IMR-90 (cell line): ENCODE results near the gene GSTA5. TPM values are rescaled to one million over a fixed set of nuclear protein-coding genes. Genes with fewer than 3 reads are reported as not detected.

Experiments used
- ATAC-seq: fragments of 200-7000 bp; cut with Tn5 transposase; 2 replicates; pipeline ENCODE4 v1.9.1; 2020; ENCODE audit warnings: low read depth, mild to moderate bottlenecking, moderate library complexity
- BruUV-seq: library from RNA; stranded (reverse); fragments of 400-500 nt; replicated peaks from 2 replicates; lab custom pipeline; 2021; lab: Mats Ljungman, UMichigan
- CTCF ChIA-PET: fragments of 300-600 bp; formaldehyde crosslinking; extraction: SDS; loops from one replicate; lab custom pipeline; 2021; ENCODE audit warnings: antibody characterized with exemption; lab: Yijun Ruan, JAX
- POLR2A ChIA-PET: fragments of 300-600 bp; sonication (Branson Sonifier 250); formaldehyde crosslinking; loops from one replicate; lab custom pipeline; 2022; ENCODE audit warnings: antibody characterized with exemption; ENCODE audit not compliant: unreplicated experiment; lab: Charles Lee
- DNase-seq: peaks from one replicate; pipeline ENCODE4 v3.0.0; 2013
- H2AFZ ChIP-seq: replicated peaks from 2 replicates; pipeline ENCODE3; 2013; ENCODE audit warnings: low read length, mild to moderate bottlenecking; ENCODE audit not compliant: poor library complexity
- H2AK5ac ChIP-seq: 2 replicates; pipeline ENCODE4 v1.6.1; 2013; ENCODE audit warnings: low read depth, low read length, inconsistent platforms
- H2AK9ac ChIP-seq: replicated peaks from 2 replicates; pipeline ENCODE3; 2013; ENCODE audit warnings: mild to moderate bottlenecking, low read depth, low read length, moderate library complexity; ENCODE audit not compliant: poor library complexity
- H2BK120ac ChIP-seq: 2 replicates; pipeline ENCODE4 v1.6.1; 2013; ENCODE audit warnings: low read depth, low read length, inconsistent platforms
- H2BK15ac ChIP-seq: 3 replicates; pipeline ENCODE4 v1.6.1; 2013; ENCODE audit warnings: low read depth, low read length, inconsistent platforms
- H2BK20ac ChIP-seq: 2 replicates; pipeline ENCODE4 v1.6.1; 2013; ENCODE audit warnings: low read depth, mild to moderate bottlenecking, inconsistent platforms, low read length, moderate library complexity
- H2BK5ac ChIP-seq: 2 replicates; pipeline ENCODE4 v1.6.1; 2013; ENCODE audit warnings: mild to moderate bottlenecking, low read depth, low read length, inconsistent platforms; ENCODE audit not compliant: poor library complexity, severe bottlenecking
- H3K14ac ChIP-seq: replicated peaks from 2 replicates; pipeline ENCODE4 v1.6.1; 2013; ENCODE audit warnings: low read depth, low read length, inconsistent platforms
- H3K18ac ChIP-seq: 2 replicates; pipeline ENCODE4 v1.6.1; 2013; ENCODE audit warnings: low read depth, low read length, control low read depth
- H3K23ac ChIP-seq: 2 replicates; pipeline ENCODE4 v1.6.1; 2013; ENCODE audit warnings: low read depth, low read length, inconsistent platforms
- H3K27ac ChIP-seq: 2 replicates; pipeline ENCODE4 v1.5.1; 2013; ENCODE audit warnings: mild to moderate bottlenecking, control low read depth, low read length; ENCODE audit not compliant: insufficient read depth
- H3K27me3 ChIP-seq: 2 replicates; pipeline ENCODE4 v1.6.1; 2013; ENCODE audit warnings: low read length; ENCODE audit not compliant: control insufficient read depth, insufficient read depth
- H3K36me3 ChIP-seq: 2 replicates; pipeline ENCODE4 v1.6.1; 2013; ENCODE audit warnings: low read length, mixed read lengths; ENCODE audit not compliant: control insufficient read depth, insufficient read depth
- H3K4ac ChIP-seq: 2 replicates; pipeline ENCODE4 v1.6.1; 2013; ENCODE audit warnings: low read depth, low read length, inconsistent platforms
- H3K4me1 ChIP-seq: 2 replicates; pipeline ENCODE4 v1.6.1; 2013; ENCODE audit warnings: low read length, mixed read lengths; ENCODE audit not compliant: control insufficient read depth, insufficient read depth
- H3K4me2 ChIP-seq: 2 replicates; pipeline ENCODE4 v1.6.1; 2013; ENCODE audit warnings: low read depth, mild to moderate bottlenecking, control low read depth, low read length, moderate library complexity
- H3K4me3 ChIP-seq: 2 replicates; pipeline ENCODE4 v1.5.1; 2013; ENCODE audit warnings: low read depth, mild to moderate bottlenecking, control low read depth, low read length, moderate library complexity; ENCODE audit not compliant: insufficient read depth
- H3K56ac ChIP-seq: 2 replicates; pipeline ENCODE4 v1.6.1; 2013; ENCODE audit warnings: low read length, inconsistent platforms; ENCODE audit not compliant: insufficient read depth; ENCODE audit errors: extremely low read depth
- H3K79me1 ChIP-seq, 2 experiments: 2 replicates each; pipeline ENCODE4 v1.6.1; 2013; ENCODE audit warnings: low read length in 2 of 2, inconsistent platforms in 1 of 2, low read depth in 1 of 2
- H3K9ac ChIP-seq: 2 replicates; pipeline ENCODE4 v1.6.1; 2013; ENCODE audit warnings: low read depth, low read length, control low read depth
- H3K9me1 ChIP-seq: 2 replicates; pipeline ENCODE4 v1.6.1; 2013; ENCODE audit warnings: low read length, inconsistent platforms; ENCODE audit not compliant: insufficient read depth
- H3K9me3 ChIP-seq: 2 replicates; pipeline ENCODE4 v1.6.1; 2013; ENCODE audit warnings: low read length; ENCODE audit not compliant: control insufficient read depth, insufficient read depth
- H4K20me1 ChIP-seq: 2 replicates; pipeline ENCODE4 v1.6.1; 2013; ENCODE audit warnings: low read length, inconsistent platforms; ENCODE audit not compliant: insufficient read depth
- H4K5ac ChIP-seq: 2 replicates; pipeline ENCODE4 v1.6.1; 2013; ENCODE audit warnings: mild to moderate bottlenecking, low read depth, low read length, control low read depth
- H4K8ac ChIP-seq, 2 experiments: 2 replicates each; pipeline ENCODE4 v1.6.1; 2013; ENCODE audit warnings: low read depth in 2 of 2, low read length in 2 of 2, control low read depth in 1 of 2, inconsistent platforms in 1 of 2
- H4K91ac ChIP-seq: 2 replicates; pipeline ENCODE4 v1.6.1; 2013; ENCODE audit warnings: low read depth, low read length, inconsistent platforms; ENCODE audit not compliant: insufficient read depth
- BHLHE40 ChIP-seq: fragments of 150-350 bp; IDR thresholded peaks from 2 replicates; pipeline ENCODE4 v1.6.1; 2016; ENCODE audit warnings: mild to moderate bottlenecking, low read depth, low read length
- CEBPB ChIP-seq: IDR thresholded peaks from 2 replicates; pipeline ENCODE4 v1.6.1; 2012; ENCODE audit warnings: low read depth, low read length, improper control_type of control experiment
- CHD1 ChIP-seq: IDR thresholded peaks from 2 replicates; pipeline ENCODE4 v1.6.1; 2012; ENCODE audit warnings: low read depth, low read length, improper control_type of control experiment
- CTCF ChIP-seq: conservative IDR thresholded peaks from 2 replicates; pipeline ENCODE4 v1.5.1; 2012; ENCODE audit warnings: mild to moderate bottlenecking, low read depth, low read length, improper control_type of control experiment
- ELK1 ChIP-seq: fragments of 150-350 bp; IDR thresholded peaks from 2 replicates; pipeline ENCODE4 v1.6.1; 2016; ENCODE audit warnings: low read depth, mild to moderate bottlenecking, low read length, moderate library complexity, borderline replicate concordance
- FOS ChIP-seq: fragments of 150-350 bp; IDR thresholded peaks from 2 replicates; pipeline ENCODE4 v1.6.1; 2016; ENCODE audit warnings: low read depth, low read length
- MAFK ChIP-seq: IDR thresholded peaks from 2 replicates; pipeline ENCODE4 v1.6.1; 2012; ENCODE audit warnings: low read depth, low read length, improper control_type of control experiment
- MAZ ChIP-seq: IDR thresholded peaks from 2 replicates; pipeline ENCODE4 v1.6.1; 2012; ENCODE audit warnings: low read depth, mild to moderate bottlenecking, low read length, improper control_type of control experiment, moderate library complexity, borderline replicate concordance
- MXI1 ChIP-seq: IDR thresholded peaks from 2 replicates; pipeline ENCODE4 v1.6.1; 2012; ENCODE audit warnings: low read depth, mild to moderate bottlenecking, low read length, moderate library complexity, borderline replicate concordance
- NFE2L2 ChIP-seq: fragments of 150-350 bp; IDR thresholded peaks from 2 replicates; pipeline ENCODE4 v1.6.1; 2016; ENCODE audit warnings: low read depth, mild to moderate bottlenecking, low read length
- POLR2A ChIP-seq: IDR thresholded peaks from 2 replicates; pipeline ENCODE4 v1.6.1; 2012; ENCODE audit warnings: mild to moderate bottlenecking, low read depth, low read length
- RAD21 ChIP-seq: IDR thresholded peaks from 2 replicates; pipeline ENCODE4 v1.6.1; 2012; ENCODE audit warnings: low read length, improper control_type of control experiment
- RCOR1 ChIP-seq: IDR thresholded peaks from 2 replicates; pipeline ENCODE4 v1.6.1; 2012; ENCODE audit warnings: mild to moderate bottlenecking, low read length, improper control_type of control experiment; ENCODE audit not compliant: insufficient replicate concordance
- RFX5 ChIP-seq: IDR thresholded peaks from 2 replicates; pipeline ENCODE4 v1.8.0; 2012; ENCODE audit warnings: low read depth, mild to moderate bottlenecking, low read length, moderate library complexity
- SMC3 ChIP-seq: fragments of 150-350 bp; IDR thresholded peaks from 2 replicates; pipeline ENCODE4 v1.6.1; 2016; ENCODE audit warnings: low read depth, mild to moderate bottlenecking, antibody characterized with exemption, low read length, moderate library complexity
- USF2 ChIP-seq: fragments of 150-350 bp; IDR thresholded peaks from 2 replicates; pipeline ENCODE4 v1.6.1; 2017; ENCODE audit warnings: mild to moderate bottlenecking, antibody characterized with exemption, low read length, low read depth
- WGBS, 2 experiments: methylation state at CpG; one replicate each; pipeline versions ENCODE4 v1.1.5 to v1.1.7; 2013; ENCODE audit warnings: missing lambda C conversion rate in 2 of 2; ENCODE audit not compliant: insufficient read length in 1 of 2; ENCODE audit errors: extremely low coverage in 2 of 2; 5-methylcytosine and 5-hydroxymethylcytosine counted together
- dilution Hi-C: fragments of 300-500 bp; cut with HindIII; formaldehyde crosslinking; loops from one replicate; pipeline ENCODE4 v1.14.3; 2018; ENCODE audit warnings: low sequenced_read_pairs; ENCODE audit not compliant: unreplicated experiment
- in situ Hi-C: fragments of 300-500 bp; cut with MboI; formaldehyde crosslinking; loops from 3 replicates; pipeline ENCODE4 v1.14.3; 2019; ENCODE audit warnings: low sequenced_read_pairs, inconsistent platforms, mixed read lengths
- intact Hi-C: fragments of 100-400 bp; cut with micrococcal nuclease; formaldehyde crosslinking; loops from 2 replicates; pipeline ENCODE4 v1.10.0; 2022
- polyA plus RNA-seq, 3 experiments: library from polyadenylated mRNA; depleted of rRNA; stranded (reverse); fragments of >200 nt; gene quantifications; 2 replicates each; pipeline ENCODE4 v1.2.3, GENCODE V29; 2012; ENCODE audit warnings: low replicate concordance in 1 of 3
- total RNA-seq: library from RNA; depleted of rRNA; stranded (reverse); fragments of >200 nt; gene quantifications from 2 replicates; pipeline ENCODE4 v1.2.3, GENCODE V29; 2012

The GSTA5 gene
- total and polyA plus RNA-seq, 2 of the 4 experiments (the other 2 are of a cell fraction), result not detected

- Histone ChIP-seq H3K9me1 (no peaks in the 10 kb centered on the region; the same call in 1 of the 2 replicates), H2BK120ac (no peak overlapping the region), H4K20me1 (no peaks in the 10 kb centered on the region), H3K56ac (no peak overlapping the region), H4K5ac (no peak overlapping the region), H2AK9ac (no peak overlapping the region), H2BK15ac (no peak overlapping the region), H3K4me3 (no peak overlapping the region), H2AK5ac (no peak overlapping the region), H3K27me3 (peaks cover 12% of the 10 kb centered on the region), H2BK20ac (no peak overlapping the region), H4K8ac (no peak overlapping the region), H2BK5ac (no peak overlapping the region), H3K79me1 (no peaks in the 10 kb centered on the region), H3K36me3 (no peaks in the 10 kb centered on the region), H3K14ac (no peak overlapping the region), H3K27ac (no peak overlapping the region), H2AFZ (no peak overlapping the region), H4K91ac (no peak overlapping the region), H3K18ac (no peak overlapping the region), H3K4ac (no peak overlapping the region), H3K4me1 (no peaks in the 10 kb centered on the region), H3K9ac (no peak overlapping the region), H3K23ac (no peak overlapping the region), H3K9me3 (peaks cover 7% of the 10 kb centered on the region), H3K4me2 (no peak overlapping the region)
- DNase-seq, result no peak
- no peak for TF ChIP-seq MAZ
- no peak for TF ChIP-seq NFE2L2
- no peak for TF ChIP-seq RCOR1
- no peak for TF ChIP-seq SMC3
- TF ChIP-seq MAFK, result no peak
- TF ChIP-seq MXI1, result no peak
- TF ChIP-seq POLR2A, result no peak
- no peak for TF ChIP-seq RFX5
- no peak for TF ChIP-seq ELK1
- no peak for TF ChIP-seq FOS
- no peak for TF ChIP-seq BHLHE40
- TF ChIP-seq CTCF, result no peak
- TF ChIP-seq RAD21, result no peak
- TF ChIP-seq CEBPB, result no peak
- TF ChIP-seq USF2, result no peak
- TF ChIP-seq CHD1, result no peak
- dilution Hi-C loops (no loop called here), in situ Hi-C loops (no loop called here), intact Hi-C loops (no loop called here)
- WGBS, 2 experiments, result no CpG with 5 or more reads among the region's 4 CpGs
- ChIA-PET CTCF (no interaction called here), POLR2A (no interaction called here)
- no peak for ATAC-seq
- BruUV-seq, result no TSS peak
These were observed 3.0 kb upstream of the GSTA5 start for GRCh38 chr6:52843605-52844004.
